RWPE2 (cell line): Measurements from ENCODE around the gene ZNF292.
A peak's percentile ranks its signal among the peaks of the same experiment; 100 is the strongest.

Experiments
- ATAC-seq: fragments of 200-7000 bp; cut with Tn5 transposase; 3 replicates; pipeline ENCODE4 v1.9.1; 2021; ENCODE audit warnings: low read depth
- DNase-seq: peaks from one replicate; pipeline ENCODE4 v3.0.0-alpha.2; 2020; ENCODE audit warnings: low spot score
- H3K27ac ChIP-seq: fragments of 450-650 bp; 2 replicates; pipeline ENCODE4 v1.5.1; 2017; ENCODE audit warnings: mild to moderate bottlenecking; ENCODE audit not compliant: poor library complexity, severe bottlenecking
- H3K27me3 ChIP-seq: fragments of 250-450 bp; sonication (Bioruptor Pico); 2 replicates; pipeline ENCODE4 v1.5.1; 2021; ENCODE audit warnings: mild to moderate bottlenecking, moderate library complexity; ENCODE audit not compliant: insufficient read depth, poor library complexity, severe bottlenecking
- H3K36me3 ChIP-seq: fragments of 250-450 bp; sonication (Bioruptor Pico); 2 replicates; pipeline ENCODE4 v1.5.1; 2020; ENCODE audit warnings: low read depth, mild to moderate bottlenecking, moderate library complexity
- H3K4me1 ChIP-seq: fragments of 250-450 bp; sonication (Bioruptor Pico); 2 replicates; pipeline ENCODE4 v1.5.1; 2021; ENCODE audit warnings: mild to moderate bottlenecking, moderate library complexity; ENCODE audit not compliant: insufficient read depth, poor library complexity, severe bottlenecking
- H3K4me3 ChIP-seq: fragments of 250-450 bp; sonication (Bioruptor Pico); 2 replicates; pipeline ENCODE4 v1.5.1; 2021; ENCODE audit warnings: mild to moderate bottlenecking, moderate library complexity; ENCODE audit not compliant: severe bottlenecking
- H3K9me3 ChIP-seq: fragments of 250-450 bp; sonication (Bioruptor Pico); 2 replicates; pipeline ENCODE4 v1.5.1; 2021; ENCODE audit warnings: mild to moderate bottlenecking, moderate library complexity; ENCODE audit not compliant: severe bottlenecking
- CTCF ChIP-seq: fragments of 450-650 bp; IDR thresholded peaks from one replicate; pipeline ENCODE4 v1.5.1; 2017; ENCODE audit warnings: mild to moderate bottlenecking, moderate library complexity; ENCODE audit not compliant: poor library complexity, severe bottlenecking

Gene ZNF292

GRCh38 chr6:87150406-87150805 is 5.0 kb upstream of the ZNF292 start:
- ATAC-seq (no peak), DNase-seq (no peak)
- Histone ChIP-seq H3K4me3 (no peak overlapping the region), H3K27ac (no peak overlapping the region), H3K4me1 (no peaks in the 10 kb centered on the region), H3K36me3 (no peaks in the 10 kb centered on the region), H3K27me3 (no peaks in the 10 kb centered on the region), H3K9me3 (no peaks in the 10 kb centered on the region)
- no peak for TF ChIP-seq CTCF

- H3K9me3 ChIP-seq: no peaks in the 10 kb centered on the region
- ATAC-seq (no peak), DNase-seq (no peak)
- no peaks in the 10 kb centered on the region for H3K4me1 ChIP-seq
- no peaks in the 10 kb centered on the region for H3K36me3 ChIP-seq
- TF ChIP-seq CTCF: no peak
- H3K4me3 ChIP-seq: peak overlapping the region; percentile 17
- H3K27ac ChIP-seq: no peak overlapping the region
- no peaks in the 10 kb centered on the region for H3K27me3 ChIP-seq
Measured at GRCh38 chr6:87151471-87151780, 3.9 kb upstream of the ZNF292 start.

- TF ChIP-seq CTCF: no peak
- Histone ChIP-seq H3K36me3 (no peaks in the 10 kb centered on the region; the same call in 1 of the 2 replicates), H3K9me3 (no peaks in the 10 kb centered on the region), H3K4me1 (peaks cover under 1% of the 10 kb centered on the region), H3K27me3 (no peaks in the 10 kb centered on the region), H3K4me3 (peak overlapping the region; percentile 17), H3K27ac (no peak overlapping the region)
- ATAC-seq: peak; percentile 5
- no peak for DNase-seq
Measured at GRCh38 chr6:87151781-87152525, 3.4 kb upstream of the ZNF292 start.

GRCh38 chr6:87152526-87152955 is 2.8 kb upstream of the ZNF292 start:
- H3K4me3 ChIP-seq: peak overlapping the region; percentile 17
- DNase-seq: no peak
- no peak for ATAC-seq
- TF ChIP-seq CTCF: no peak
- H3K9me3 ChIP-seq: no peaks in the 10 kb centered on the region
- H3K36me3 ChIP-seq: peaks cover 4% of the 10 kb centered on the region; the same call in 1 of the 2 replicates
- no peaks in the 10 kb centered on the region for H3K27me3 ChIP-seq
- peaks cover 7% of the 10 kb centered on the region for H3K4me1 ChIP-seq
- H3K27ac ChIP-seq: no peak overlapping the region

- H3K9me3 ChIP-seq: no peaks in the 10 kb centered on the region
- peaks cover 14% of the 10 kb centered on the region; the same call in 1 of the 2 replicates for H3K36me3 ChIP-seq
- DNase-seq: no peak
- no peak for TF ChIP-seq CTCF
- peaks cover 8% of the 10 kb centered on the region for H3K4me1 ChIP-seq
- ATAC-seq: no peak
- peak overlapping the region; percentile 77 for H3K27ac ChIP-seq
- peak overlapping the region; percentile 64 for H3K4me3 ChIP-seq
- no peaks in the 10 kb centered on the region for H3K27me3 ChIP-seq
Measured at GRCh38 chr6:87154641-87154992, 748 bp upstream of the ZNF292 start.
